ENCODE data around the gene PIP4K2C. TPM values are rescaled to one million over a fixed set of nuclear protein-coding genes. Genes with fewer than 3 reads are reported as not detected.
A peak's percentile ranks its signal among the peaks of the same experiment; 100 is the strongest.
"Not testable (repeated sequence)": the region's sequence is repeated elsewhere in the genome, so short reads cannot be mapped to it uniquely, and the experiment has no call there.

The PIP4K2C gene
- total RNA-seq, 2 experiments from 2014 or later = 17.8 to 20.6 TPM

DNA sequence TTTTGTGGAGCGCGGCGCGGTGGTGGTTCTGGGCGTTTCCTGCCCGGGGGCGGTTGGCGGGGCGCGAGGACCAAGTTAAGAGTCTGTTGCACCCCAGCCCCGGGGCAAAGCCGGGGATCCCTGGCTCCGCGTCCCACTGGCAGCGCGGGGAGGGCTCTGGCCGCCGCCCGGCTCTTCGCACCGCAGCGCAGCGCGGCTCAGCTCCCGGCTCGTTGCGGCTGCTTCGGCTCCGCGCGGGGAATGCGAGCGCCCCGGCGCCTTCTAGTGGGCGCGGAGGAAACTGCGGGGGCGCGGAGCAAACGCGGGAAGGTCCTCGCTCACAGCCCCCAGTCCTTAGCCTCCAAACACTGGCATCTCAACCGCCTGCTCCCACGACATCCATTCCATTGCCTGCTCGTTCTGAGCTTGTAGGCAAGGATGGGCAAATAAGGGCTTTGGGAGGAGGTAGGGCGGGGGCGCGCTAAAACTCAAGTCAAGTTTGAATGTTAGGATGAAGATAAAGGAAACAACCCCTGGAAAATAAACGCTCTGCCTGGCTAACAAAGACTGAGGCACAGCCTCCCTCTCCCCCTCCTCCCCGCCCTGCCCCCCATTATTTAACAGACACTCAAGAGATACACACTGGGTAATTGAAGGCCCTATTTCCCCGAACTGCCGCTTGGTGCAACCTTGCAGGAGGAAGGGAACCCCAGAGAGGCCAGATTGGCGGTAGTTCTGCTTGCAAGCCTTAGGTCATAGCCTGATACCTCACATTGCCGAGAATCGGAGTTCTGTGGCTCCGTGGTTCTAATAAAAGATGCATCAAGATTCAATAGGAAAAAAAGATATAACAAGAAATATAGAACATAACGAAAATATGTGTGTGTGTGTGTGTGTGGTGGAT is 42.2 kb downstream of the PIP4K2C start, which contains the start of gene B4GALNT1:
Gene B4GALNT1 (minus strand): TSS at position 244 of the 883 bp plus-strand sequence. CDS start 1,069 bp downstream, outside the sequence.
- peak; percentile 73 for DNase-seq
- Mint-ChIP-seq H3K4me1 (ENCODE audit: low read depth) (peaks cover 9% of the 10 kb centered on the region), H3K27ac (no peak within 1 kb of the TSS), H3K4me3 (peak within 1 kb of the TSS; percentile 71), H3K36me3 (no peaks in the 10 kb centered on the region), H3K27me3 (peaks cover 43% of the 10 kb centered on the region), H3K9me3 (no peaks in the 10 kb centered on the region)
- ChIA-PET CTCF (interaction anchor here (0.6 to 5.1 kb wide), 13 partner anchors 9 to 174 kb away, joined by 3 to 43 read pairs (median 3); partner anchors contain the start of genes GLI1, OS9 and PIP4K2C), POLR2A (no interaction called here)
- intact Hi-C loops (cut with micrococcal nuclease) = loop anchor here (1.0 to 5.0 kb wide), 3 partner anchors 50 to 109 kb away; partner anchors contain the start of gene OS9

DNA sequence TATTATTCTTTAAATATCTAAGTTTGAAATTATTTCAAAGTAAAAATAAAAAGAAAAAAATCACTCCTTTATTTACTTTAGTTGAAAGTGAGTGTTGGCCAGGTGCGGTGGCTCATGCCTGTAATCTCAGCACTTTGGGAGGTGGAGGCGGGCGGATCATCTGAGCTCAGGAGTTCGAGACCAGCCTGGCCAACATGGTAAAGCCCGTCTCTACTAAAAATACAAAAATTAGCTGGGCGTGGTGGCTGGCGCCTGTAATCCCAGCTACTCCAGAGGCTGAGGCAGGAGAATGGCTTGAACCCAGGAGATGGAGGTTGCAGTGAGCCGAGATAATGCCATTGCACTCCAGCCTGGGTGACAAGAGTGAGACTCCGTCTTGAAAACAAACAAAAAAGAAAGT is 45.7 kb downstream of the PIP4K2C start:
- POLR2A ChIA-PET; DNase-seq; H3K36me3 Mint-ChIP-seq; H3K27ac Mint-ChIP-seq; H3K9me3 Mint-ChIP-seq; intact Hi-C loops (cut with micrococcal nuclease); H3K4me3 Mint-ChIP-seq; H3K4me1 Mint-ChIP-seq (ENCODE audit: low read depth): not testable (repeated sequence)
- H3K27me3 Mint-ChIP-seq = peaks cover 25% of the 10 kb centered on the region
- CTCF ChIA-PET = interaction anchor here (2.2 to 2.4 kb wide), 2 partner anchors 16 to 53 kb away, joined by 5 to 9 read pairs; no protein-coding TSS in a partner anchor

DNA sequence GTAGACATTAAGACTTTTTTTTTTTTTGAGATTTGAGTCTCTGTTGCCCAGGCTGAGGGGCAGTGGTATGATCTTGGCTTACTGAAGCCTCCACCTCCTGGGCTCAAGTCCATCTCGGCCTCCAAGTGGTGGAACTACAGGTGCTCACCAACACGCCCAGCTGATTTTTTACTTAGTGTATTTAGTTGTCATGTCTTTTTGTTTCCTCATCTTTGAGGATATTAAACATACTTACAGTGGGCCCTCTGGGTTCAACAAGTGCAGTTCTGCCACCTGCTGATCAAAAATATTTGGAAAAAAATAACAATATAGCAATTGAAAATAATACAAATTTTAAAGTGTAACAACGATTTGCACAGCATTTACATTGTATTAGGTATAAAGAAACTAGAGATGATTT is 46.4 kb downstream of the PIP4K2C start:
- Mint-ChIP-seq H3K4me1 (ENCODE audit: low read depth) (peaks cover 7% of the 10 kb centered on the region), H3K27ac (no peak overlapping the region), H3K27me3 (peaks cover 26% of the 10 kb centered on the region), H3K4me3 (no peak overlapping the region), H3K36me3 (no peaks in the 10 kb centered on the region), H3K9me3 (no peaks in the 10 kb centered on the region)
- ChIA-PET CTCF (interaction anchor here (0.6 to 2.4 kb wide), 3 partner anchors 17 to 54 kb away, joined by 3 to 9 read pairs (median 5); no protein-coding TSS in a partner anchor), POLR2A (interaction anchor here (0.7 kb wide), 1 partner anchor 23 kb away, joined by 3 read pairs; no protein-coding TSS in a partner anchor)
- intact Hi-C loops (cut with micrococcal nuclease) = no loop called here
- DNase-seq = no peak

DNA sequence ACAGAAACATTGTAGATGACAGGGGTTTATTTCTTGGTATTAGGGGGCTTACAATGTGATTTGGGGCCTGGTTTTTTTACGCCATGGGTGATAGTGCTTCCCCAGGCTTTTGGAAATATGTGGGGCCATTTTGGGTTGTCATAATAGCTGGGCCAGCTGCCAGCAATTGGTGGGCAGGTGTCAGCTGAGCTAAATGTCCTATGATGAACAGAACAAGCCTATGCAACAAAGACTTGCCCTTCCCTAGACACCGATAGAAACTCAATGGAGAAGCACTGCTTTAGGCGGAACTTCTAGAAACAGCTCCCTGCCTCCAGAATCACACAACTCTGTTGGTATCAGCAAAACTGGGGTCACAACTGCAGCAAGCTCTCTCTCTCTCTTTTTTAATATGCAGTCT is 47.1 kb downstream of the PIP4K2C start:
- ChIA-PET POLR2A (no interaction called here), CTCF (interaction anchor here (0.8 to 2.4 kb wide), 4 partner anchors 11 to 55 kb away, joined by 3 to 9 read pairs (median 4); no protein-coding TSS in a partner anchor)
- peaks cover 6% of the 10 kb centered on the region for H3K4me1 Mint-ChIP-seq (ENCODE audit: low read depth)
- no peaks in the 10 kb centered on the region for H3K9me3 Mint-ChIP-seq
- no peak for DNase-seq
- no peaks in the 10 kb centered on the region for H3K36me3 Mint-ChIP-seq
- H3K27ac Mint-ChIP-seq = no peak overlapping the region
- intact Hi-C loops (cut with micrococcal nuclease) = no loop called here
- no peak overlapping the region for H3K4me3 Mint-ChIP-seq
- peaks cover 26% of the 10 kb centered on the region for H3K27me3 Mint-ChIP-seq

DNA sequence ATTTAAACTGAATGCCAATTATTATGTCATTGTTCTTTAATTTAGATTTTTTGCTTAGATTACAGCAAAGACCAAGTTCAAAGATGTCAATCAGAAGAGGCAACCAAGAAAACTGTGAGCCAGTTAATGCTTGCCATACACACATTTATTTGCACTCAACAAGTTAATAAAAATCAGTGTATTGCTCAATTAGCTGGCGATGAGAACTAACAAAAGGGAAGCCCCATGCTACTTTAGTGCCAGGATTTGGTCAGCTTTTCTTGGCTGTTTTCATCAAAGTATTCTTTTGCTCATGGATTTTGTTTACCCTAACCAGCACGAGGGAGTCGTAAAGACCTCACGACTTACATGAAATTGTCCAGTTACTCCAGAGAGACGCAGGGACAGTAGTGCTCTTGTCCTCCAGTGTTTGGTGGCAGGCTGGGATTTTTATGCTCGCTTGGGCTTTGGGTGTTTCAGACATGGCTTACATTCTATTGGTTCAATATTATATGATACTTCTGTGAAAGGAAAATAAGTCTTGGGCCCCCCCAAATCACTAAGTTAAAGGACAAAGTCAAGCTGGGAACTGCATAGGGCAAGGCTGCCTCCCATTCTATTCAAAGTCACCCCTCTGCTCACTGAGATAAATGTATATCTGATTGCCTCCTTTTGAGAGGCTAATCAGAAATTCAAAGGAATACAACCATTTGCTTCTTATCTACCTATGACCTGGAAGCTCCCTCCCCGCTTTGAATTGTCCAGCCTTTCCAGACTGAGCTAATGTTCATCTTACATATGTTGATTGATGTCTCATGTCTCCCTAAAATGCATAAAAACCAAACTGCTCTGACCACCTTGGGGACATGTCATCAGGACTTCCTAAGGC is 49.4 kb downstream of the PIP4K2C start:
- intact Hi-C loops (cut with micrococcal nuclease) = no loop called here
- no peaks in the 10 kb centered on the region for H3K36me3 Mint-ChIP-seq
- peaks cover 21% of the 10 kb centered on the region for H3K27me3 Mint-ChIP-seq
- no peak overlapping the region for H3K4me3 Mint-ChIP-seq
- H3K27ac Mint-ChIP-seq = no peak overlapping the region
- H3K9me3 Mint-ChIP-seq = peaks cover 2% of the 10 kb centered on the region
- DNase-seq = no peak
- ChIA-PET POLR2A (no interaction called here), CTCF (interaction anchor here (2.1 to 2.9 kb wide), 2 partner anchors 20 to 58 kb away, joined by 6 to 26 read pairs; no protein-coding TSS in a partner anchor)
- H3K4me1 Mint-ChIP-seq (ENCODE audit: low read depth) = no peaks in the 10 kb centered on the region

DNA sequence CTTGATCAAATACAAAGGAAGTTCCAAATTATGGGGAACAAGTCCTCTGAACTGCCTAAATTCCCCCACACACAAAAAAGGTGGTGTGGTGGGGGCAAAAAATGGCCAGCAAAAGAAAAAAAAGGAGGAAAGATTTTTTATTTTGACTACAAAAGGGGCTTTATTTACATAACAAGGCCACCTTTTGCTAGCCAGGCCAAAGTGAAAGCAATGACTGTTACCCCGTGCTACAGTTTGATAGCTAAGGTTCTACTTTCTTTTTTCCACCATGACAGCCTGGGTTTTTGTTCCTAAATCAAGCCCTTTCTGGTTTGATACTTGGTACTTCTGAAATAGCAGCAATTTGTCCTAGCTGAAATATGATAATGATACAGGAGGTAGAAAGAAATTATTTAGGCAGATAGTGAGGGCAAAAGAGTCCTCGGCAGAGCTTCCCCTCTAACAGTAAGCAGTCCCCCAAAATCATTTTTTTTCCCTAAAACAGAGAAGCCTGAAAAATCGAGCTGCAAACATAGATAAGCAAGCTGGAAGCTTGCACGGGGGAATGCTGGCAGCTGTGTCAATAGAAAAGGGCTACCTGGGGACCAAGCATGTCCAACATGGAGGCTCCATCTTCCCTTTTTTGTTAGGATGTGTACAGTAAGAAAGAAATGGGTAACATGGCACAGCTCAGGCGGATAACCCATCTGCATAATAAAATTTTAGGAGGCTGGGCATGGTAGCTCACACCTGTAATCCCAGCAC is 50.9 kb downstream of the PIP4K2C start:
- POLR2A ChIA-PET = no interaction called here
- peaks cover 19% of the 10 kb centered on the region for H3K27me3 Mint-ChIP-seq
- peaks cover 10% of the 10 kb centered on the region for H3K9me3 Mint-ChIP-seq
- no peak overlapping the region for H3K27ac Mint-ChIP-seq
- DNase-seq = no peak
- CTCF ChIA-PET = interaction anchor here (0.8 to 2.9 kb wide), 5 partner anchors 8 to 59 kb away, joined by 3 to 26 read pairs (median 6); partner anchors contain the start of gene B4GALNT1
- H3K4me1 Mint-ChIP-seq (ENCODE audit: low read depth) = no peaks in the 10 kb centered on the region
- intact Hi-C loops (cut with micrococcal nuclease) = no loop called here
- H3K36me3 Mint-ChIP-seq = peaks cover 1% of the 10 kb centered on the region
- no peak overlapping the region for H3K4me3 Mint-ChIP-seq

DNA sequence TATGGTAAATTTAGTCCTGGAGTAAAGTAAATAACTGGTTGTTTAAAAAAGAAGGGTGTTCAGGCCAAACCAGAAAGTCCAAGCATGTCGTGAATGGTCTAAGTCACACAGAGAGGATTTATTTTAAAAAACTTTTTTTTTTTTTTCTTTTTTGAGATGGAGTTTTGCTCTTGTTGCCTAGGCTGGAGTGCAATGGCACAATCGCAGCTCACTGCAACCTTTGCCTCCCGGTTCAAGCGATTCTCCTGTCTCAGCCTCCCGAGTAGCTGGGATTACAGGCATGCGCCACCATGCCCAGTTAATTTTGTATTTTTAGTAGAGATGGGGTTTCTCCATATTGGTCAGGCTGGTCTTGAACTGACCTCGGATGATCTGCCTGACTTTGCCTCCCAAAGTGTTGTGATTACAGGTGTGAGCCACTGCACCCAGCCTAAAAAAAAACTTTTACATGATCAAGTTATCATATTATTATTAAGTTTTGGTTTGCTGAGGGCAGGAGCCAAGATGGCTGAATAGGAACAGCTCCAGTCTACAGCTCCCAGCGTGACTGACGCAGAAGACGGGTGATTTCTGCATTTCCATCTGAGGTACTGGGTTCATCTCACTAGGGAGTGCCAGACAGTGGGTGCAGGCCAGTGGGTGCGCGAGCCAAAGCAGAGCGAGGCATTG is 55.1 kb downstream of the PIP4K2C start:
- CTCF ChIA-PET, H3K36me3 Mint-ChIP-seq: not testable (repeated sequence)

DNA sequence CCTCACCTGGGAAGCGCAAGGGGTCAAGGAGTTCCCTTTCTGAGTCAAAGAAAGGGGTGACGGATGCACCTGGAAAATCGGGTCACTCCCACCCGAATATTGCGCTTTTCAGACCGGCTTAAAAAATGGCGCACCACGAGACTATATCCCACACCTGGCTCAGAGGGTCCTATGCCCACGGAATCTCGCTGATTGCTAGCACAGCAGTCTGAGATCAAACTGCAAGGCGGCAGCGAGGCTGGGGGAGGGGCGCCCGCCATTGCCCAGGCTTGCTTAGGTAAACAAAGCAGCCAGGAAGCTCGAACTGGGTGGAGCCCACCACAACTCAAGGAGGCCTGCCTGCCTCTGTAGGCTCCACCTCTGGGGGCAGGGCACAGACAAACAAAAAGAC is 55.7 kb downstream of the PIP4K2C start:
- H3K4me1 Mint-ChIP-seq (ENCODE audit: low read depth); H3K27me3 Mint-ChIP-seq; H3K9me3 Mint-ChIP-seq; H3K4me3 Mint-ChIP-seq; CTCF ChIA-PET; H3K36me3 Mint-ChIP-seq; intact Hi-C loops (cut with micrococcal nuclease); H3K27ac Mint-ChIP-seq; DNase-seq: not testable (repeated sequence)
- POLR2A ChIA-PET = interaction anchor here (0.7 kb wide), 1 partner anchor 17 kb away, joined by 6 read pairs; no protein-coding TSS in a partner anchor

More for the DNA sequence above, 55.1 kb downstream of the PIP4K2C start:
- H3K27me3 Mint-ChIP-seq; H3K9me3 Mint-ChIP-seq; intact Hi-C loops (cut with micrococcal nuclease); H3K4me1 Mint-ChIP-seq (ENCODE audit: low read depth); H3K27ac Mint-ChIP-seq; DNase-seq; H3K4me3 Mint-ChIP-seq: not testable (repeated sequence)
- POLR2A ChIA-PET = interaction anchor here (0.7 kb wide), 1 partner anchor 17 kb away, joined by 6 read pairs; no protein-coding TSS in a partner anchor

Other genes starting within 250 kb of the PIP4K2C start
- gene R3HDM2, start 160.1 kb upstream of the PIP4K2C start, total RNA-seq = 10 to 100 TPM; 42.2 to 51.4 TPM
- gene INHBC, start 156.4 kb upstream of the PIP4K2C start, total RNA-seq = not detected
- gene INHBE, start 135.9 kb upstream of the PIP4K2C start, total RNA-seq = under 1 TPM; 0.34 to 0.69 TPM
- gene GLI1, start 131.4 kb upstream of the PIP4K2C start, total RNA-seq = under 1 TPM in 1 of 2 experiments, not detected in 1; 0.07 TPM
- gene ARHGAP9, start 111.3 kb upstream of the PIP4K2C start, total RNA-seq = 10 to 100 TPM; 78.9 to 88.4 TPM
- gene MARS1, start 103.1 kb upstream of the PIP4K2C start, total RNA-seq = 100 to 1,000 TPM; 354 to 364 TPM
- gene DDIT3, start 70.7 kb upstream of the PIP4K2C start, total RNA-seq = 10 to 100 TPM; 24.1 to 25.2 TPM
- 10 to 100 TPM; 43.5 to 48.2 TPM for gene MBD6, start 68.4 kb upstream of the PIP4K2C start, total RNA-seq
- gene DCTN2, start 44.0 kb upstream of the PIP4K2C start, total RNA-seq = 10 to 100 TPM; 81.0 to 85.2 TPM
- under 1 TPM; 0.90 to 0.99 TPM for gene KIF5A, start 41.1 kb upstream of the PIP4K2C start, total RNA-seq
- gene DTX3, start 13.6 kb downstream of the PIP4K2C start, total RNA-seq = 10 to 100 TPM; 15.4 to 15.8 TPM
- gene ARHGEF25, start 20.2 kb downstream of the PIP4K2C start, total RNA-seq = 1 to 10 TPM; 1.4 to 2.5 TPM
- gene B4GALNT1, start 42.0 kb downstream of the PIP4K2C start, total RNA-seq = 1 to 10 TPM; 1.7 to 2.1 TPM
- gene OS9, start 102.9 kb downstream of the PIP4K2C start, total RNA-seq = 10 to 100 TPM; 73.4 to 74.8 TPM
- gene AGAP2, start 147.6 kb downstream of the PIP4K2C start, total RNA-seq = 10 to 100 TPM; 32.4 to 34.0 TPM
- 10 to 100 TPM; 11.7 to 15.0 TPM for gene TSPAN31, start 153.8 kb downstream of the PIP4K2C start, total RNA-seq
- gene CDK4, start 161.1 kb downstream of the PIP4K2C start, total RNA-seq = 100 to 1,000 TPM; 181 to 195 TPM
- 10 to 100 TPM; 20.9 to 21.2 TPM for gene MARCHF9, start 163.9 kb downstream of the PIP4K2C start, total RNA-seq
- 1 to 10 TPM; 7.1 to 8.2 TPM for gene CYP27B1, start 175.9 kb downstream of the PIP4K2C start, total RNA-seq
- gene METTL1, start 180.9 kb downstream of the PIP4K2C start, total RNA-seq = 10 to 100 TPM; 30.0 to 32.0 TPM
- gene EEF1AKMT3, start 181.4 kb downstream of the PIP4K2C start, total RNA-seq = 1 to 10 TPM; 3.7 to 3.9 TPM
- gene TSFM, start 191.6 kb downstream of the PIP4K2C start, total RNA-seq = 10 to 100 TPM; 45.5 to 47.2 TPM
- gene AVIL, start 227.5 kb downstream of the PIP4K2C start, total RNA-seq = under 1 TPM; 0.64 to 0.85 TPM

All from activated CD4-positive, alpha-beta memory T cell treated with anti-CD3 and anti-CD28 coated beads for 36 hours (primary cell).